ENCODE measurements around the gene SIRT5. TPM values are rescaled to one million over a fixed set of nuclear protein-coding genes. Genes with fewer than 3 reads are reported as not detected.

The SIRT5 gene
- total RNA-seq, 3 donors from 2014 or later: 10.2 to 20.6 (median 14.5) TPM

DNA sequence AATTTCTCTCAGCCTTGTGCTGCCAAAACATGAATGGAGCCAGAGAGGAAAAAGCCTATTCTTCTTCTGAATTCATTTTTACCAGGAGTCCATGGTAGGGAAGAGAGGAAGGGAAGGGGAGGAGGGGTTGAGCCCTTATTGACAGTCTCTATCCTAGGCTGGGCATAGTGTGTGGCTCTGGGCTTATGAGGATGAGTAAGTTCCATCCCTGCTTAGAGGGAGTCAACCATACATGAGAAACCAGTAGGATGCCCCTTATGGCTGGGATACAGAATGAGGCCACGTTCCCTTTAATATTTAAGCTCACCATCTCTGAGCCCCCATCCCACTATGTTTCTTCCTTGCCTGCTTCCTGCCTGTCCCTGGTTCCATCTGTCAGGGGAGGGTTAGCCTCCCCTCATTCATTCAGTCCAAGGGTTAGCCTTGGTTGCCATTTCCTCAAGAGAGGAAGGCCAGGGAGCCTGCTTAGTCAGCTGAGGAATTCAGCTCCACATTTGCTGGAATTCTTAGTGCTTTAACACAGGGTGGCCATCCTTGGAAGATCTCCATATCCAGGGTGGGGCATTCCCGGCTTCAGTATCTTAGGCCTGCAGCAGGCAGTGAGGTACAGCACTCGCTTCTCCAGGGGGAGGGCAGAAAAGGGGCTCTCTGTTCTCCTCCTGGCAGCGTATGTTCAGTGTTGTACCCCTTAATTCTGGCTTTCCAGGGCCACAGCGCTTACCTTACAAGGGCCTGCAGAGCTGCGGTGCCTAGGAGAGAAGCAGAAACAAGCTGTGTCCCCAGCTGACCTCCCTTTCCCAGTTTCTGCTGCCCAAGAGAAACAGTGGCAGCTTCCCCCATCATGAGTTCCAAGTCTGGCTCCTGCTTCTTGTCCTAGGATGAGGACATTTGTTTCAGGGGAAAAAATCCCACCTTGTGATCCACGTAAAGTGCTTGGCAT is 12.5 kb downstream of the SIRT5 start:
- intact Hi-C loops (cut with DNase I; ENCODE audit: low total_unique reads): no loop called here
- TF ChIP-seq POLR2AphosphoS5 (IDR thresholded peaks at IDR 0.05) (no peak), POLR2A (IDR thresholded peaks at IDR 0.05) (no peak)
- TF ChIP-seq, protein P1, sequence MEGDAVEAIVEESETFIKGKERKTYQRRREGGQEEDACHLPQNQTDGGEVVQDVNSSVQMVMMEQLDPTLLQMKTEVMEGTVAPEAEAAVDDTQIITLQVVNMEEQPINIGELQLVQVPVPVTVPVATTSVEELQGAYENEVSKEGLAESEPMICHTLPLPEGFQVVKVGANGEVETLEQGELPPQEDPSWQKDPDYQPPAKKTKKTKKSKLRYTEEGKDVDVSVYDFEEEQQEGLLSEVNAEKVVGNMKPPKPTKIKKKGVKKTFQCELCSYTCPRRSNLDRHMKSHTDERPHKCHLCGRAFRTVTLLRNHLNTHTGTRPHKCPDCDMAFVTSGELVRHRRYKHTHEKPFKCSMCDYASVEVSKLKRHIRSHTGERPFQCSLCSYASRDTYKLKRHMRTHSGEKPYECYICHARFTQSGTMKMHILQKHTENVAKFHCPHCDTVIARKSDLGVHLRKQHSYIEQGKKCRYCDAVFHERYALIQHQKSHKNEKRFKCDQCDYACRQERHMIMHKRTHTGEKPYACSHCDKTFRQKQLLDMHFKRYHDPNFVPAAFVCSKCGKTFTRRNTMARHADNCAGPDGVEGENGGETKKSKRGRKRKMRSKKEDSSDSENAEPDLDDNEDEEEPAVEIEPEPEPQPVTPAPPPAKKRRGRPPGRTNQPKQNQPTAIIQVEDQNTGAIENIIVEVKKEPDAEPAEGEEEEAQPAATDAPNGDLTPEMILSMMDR (IDR thresholded peaks at IDR 0.05): no peak
- no peak for DNase-seq (ENCODE audit: low spot score in 2 of 2)
- Histone ChIP-seq H3K9me3 (no peaks in the 10 kb centered on the region), H3K36me3 (no peaks in the 10 kb centered on the region), H3K27me3 (no peaks in the 10 kb centered on the region), H3K27ac (no peak overlapping the region), H3K4me1 (no peaks in the 10 kb centered on the region), H3K4me3 (no peak overlapping the region)

DNA sequence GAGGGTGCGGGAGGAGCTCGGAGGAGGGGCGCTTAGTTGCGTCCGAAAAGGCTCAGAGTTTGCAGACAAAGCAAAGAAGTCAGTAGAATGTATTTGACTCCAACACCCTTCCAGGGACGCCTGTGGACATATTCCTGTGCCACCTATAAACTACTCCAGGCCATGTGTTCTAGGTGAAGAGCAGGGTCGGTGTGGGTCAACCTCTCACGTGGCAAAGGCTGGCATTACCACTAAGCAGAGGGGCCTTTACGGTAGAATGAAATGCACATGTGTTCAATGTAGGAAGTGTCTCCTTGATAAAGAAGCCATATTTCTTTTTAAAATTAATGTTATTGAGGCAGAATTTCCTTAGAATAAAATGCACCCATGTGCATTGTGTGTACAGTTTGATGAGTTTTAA is 15.4 kb downstream of the SIRT5 start:
- Histone ChIP-seq H3K4me1 (no peaks in the 10 kb centered on the region), H3K27ac (no peak overlapping the region), H3K9me3 (no peaks in the 10 kb centered on the region), H3K4me3 (no peak overlapping the region), H3K27me3 (no peaks in the 10 kb centered on the region), H3K36me3 (no peaks in the 10 kb centered on the region)
- no peak for DNase-seq (ENCODE audit: low spot score in 2 of 2)
- intact Hi-C loops (cut with DNase I; ENCODE audit: low total_unique reads): no loop called here
- TF ChIP-seq, protein P1 (IDR thresholded peaks at IDR 0.05): no peak
- TF ChIP-seq POLR2A (IDR thresholded peaks at IDR 0.05) (no peak), POLR2AphosphoS5 (IDR thresholded peaks at IDR 0.05) (no peak)

DNA sequence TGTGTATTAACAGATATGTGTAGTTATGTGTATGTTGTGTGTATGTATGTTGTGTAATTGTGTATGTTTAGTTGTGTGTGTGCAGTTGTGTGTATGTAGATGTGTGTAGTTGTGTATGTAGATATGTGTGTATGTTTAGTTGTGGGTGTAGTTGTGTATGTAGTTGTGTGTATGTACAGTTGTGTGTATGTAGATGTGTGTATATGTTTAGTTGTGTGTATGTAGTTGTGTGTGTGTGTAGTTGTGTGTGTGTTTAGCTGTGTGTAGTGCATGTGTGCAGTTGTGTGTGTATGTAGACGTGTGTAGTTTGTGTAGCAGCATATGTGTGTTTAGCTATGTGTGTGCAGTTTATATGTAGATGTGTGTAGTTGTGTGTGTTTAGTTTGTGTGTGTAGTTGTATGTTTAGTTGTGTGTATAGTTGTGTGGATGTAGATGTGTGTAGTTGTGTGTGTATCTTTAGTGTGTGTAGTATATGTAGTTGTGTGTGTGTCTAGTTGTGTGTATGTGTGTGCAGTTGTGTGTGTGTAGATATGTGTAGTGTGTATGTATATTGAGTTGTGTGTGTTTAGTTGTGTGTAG is 16.3 kb downstream of the SIRT5 start:
- Histone ChIP-seq H3K36me3 (no peaks in the 10 kb centered on the region), H3K9me3 (no peaks in the 10 kb centered on the region), H3K4me1 (no peaks in the 10 kb centered on the region)

DNA sequence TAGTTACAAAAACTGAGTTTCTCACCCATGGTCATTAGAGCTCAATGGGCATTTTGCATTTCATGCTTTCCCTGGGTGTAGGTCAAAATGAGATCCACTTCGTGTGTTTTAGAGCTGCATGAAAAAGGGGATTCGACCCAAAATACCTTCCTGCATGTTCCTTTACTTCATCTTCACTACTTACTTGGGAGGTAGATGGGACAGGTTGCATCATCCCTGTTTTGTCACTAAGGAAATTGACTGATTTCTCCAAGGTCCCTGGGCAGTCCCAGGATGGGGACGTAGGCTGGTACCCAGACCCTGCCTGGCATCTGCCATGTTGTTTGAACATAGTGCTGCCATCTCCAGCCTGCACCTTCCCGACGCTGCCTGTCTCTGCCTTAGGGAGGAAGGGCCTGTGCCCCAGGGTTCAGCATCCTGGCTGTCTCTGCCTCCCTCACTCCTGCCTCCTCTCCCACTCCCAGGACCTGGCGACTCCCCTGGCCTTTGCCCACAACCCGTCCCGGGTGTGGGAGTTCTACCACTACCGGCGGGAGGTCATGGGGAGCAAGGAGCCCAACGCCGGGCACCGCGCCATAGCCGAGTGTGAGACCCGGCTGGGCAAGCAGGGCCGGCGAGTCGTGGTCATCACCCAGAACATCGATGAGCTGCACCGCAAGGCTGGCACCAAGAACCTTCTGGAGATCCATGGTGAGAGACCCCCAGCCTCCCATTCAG is 17.0 kb downstream of the SIRT5 start:
- intact Hi-C loops (cut with DNase I; ENCODE audit: low total_unique reads): no loop called here
- H3K4me3 ChIP-seq: no peak overlapping the region
- H3K27ac ChIP-seq: no peak overlapping the region
- no peak for TF ChIP-seq POLR2A (IDR thresholded peaks at IDR 0.05)
- no peak for TF ChIP-seq POLR2AphosphoS5 (IDR thresholded peaks at IDR 0.05)
- TF ChIP-seq, protein P1 (IDR thresholded peaks at IDR 0.05): no peak
- no peaks in the 10 kb centered on the region for H3K36me3 ChIP-seq
- H3K4me1 ChIP-seq: no peaks in the 10 kb centered on the region
- H3K9me3 ChIP-seq: no peaks in the 10 kb centered on the region
- H3K27me3 ChIP-seq: no peaks in the 10 kb centered on the region
- DNase-seq (ENCODE audit: low spot score in 2 of 2): no peak

More for the DNA sequence above, 16.3 kb downstream of the SIRT5 start:
- no peaks in the 10 kb centered on the region for H3K27me3 ChIP-seq
- intact Hi-C loops (cut with DNase I; ENCODE audit: low total_unique reads): no loop called here
- H3K4me3 ChIP-seq: no peak overlapping the region
- DNase-seq (ENCODE audit: low spot score in 2 of 2): no peak
- TF ChIP-seq POLR2A (IDR thresholded peaks at IDR 0.05) (no peak), POLR2AphosphoS5 (IDR thresholded peaks at IDR 0.05) (no peak)
- H3K27ac ChIP-seq: no peak overlapping the region

DNA sequence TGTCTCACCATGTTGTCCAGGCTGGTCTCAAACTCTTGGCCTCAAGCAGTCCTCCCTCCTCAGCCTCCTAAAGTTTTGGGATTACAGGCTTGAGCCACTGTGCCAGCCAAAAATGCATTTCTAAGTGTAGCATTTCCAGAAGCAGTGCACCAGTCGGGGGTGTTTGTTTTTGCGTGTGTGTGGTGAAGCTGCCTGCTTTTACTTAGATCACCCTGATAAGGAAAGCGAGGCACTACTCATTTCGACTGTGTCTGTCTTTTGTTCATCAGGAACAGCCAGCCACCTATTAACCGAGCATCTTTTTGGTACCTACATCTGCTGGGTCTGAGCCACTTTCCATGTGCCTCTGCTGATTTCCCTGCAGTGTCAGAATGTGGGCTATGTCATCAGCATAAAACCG is 18.7 kb downstream of the SIRT5 start:
- H3K27me3 ChIP-seq: no peaks in the 10 kb centered on the region
- intact Hi-C loops (cut with DNase I; ENCODE audit: low total_unique reads): no loop called here
- H3K27ac ChIP-seq: no peak overlapping the region
- H3K4me3 ChIP-seq: no peak overlapping the region
- no peak for DNase-seq (ENCODE audit: low spot score in 2 of 2)
- H3K36me3 ChIP-seq: no peaks in the 10 kb centered on the region
- TF ChIP-seq, protein P1 (IDR thresholded peaks at IDR 0.05): no peak
- no peak for TF ChIP-seq POLR2AphosphoS5 (IDR thresholded peaks at IDR 0.05)
- TF ChIP-seq POLR2A (IDR thresholded peaks at IDR 0.05): no peak
- no peaks in the 10 kb centered on the region for H3K9me3 ChIP-seq
- no peaks in the 10 kb centered on the region for H3K4me1 ChIP-seq
